Body of pancreas (tissue), 4 donors: ENCODE results near the gene PARK7.

ENCODE experiments used
- CTCF ChIP-seq, 7 experiments: fragments of 450-650 bp in 4 of 7; fragments of 200-600 bp in 3 of 7; sonication (generic) in 3 of 7; IDR thresholded peaks; one replicate each; pipeline ENCODE4 v1.5.1; 2016 to 2019; ENCODE audit warnings: antibody characterized with exemption in 7 of 7
- POLR2A ChIP-seq, 3 donors: fragments of 450-650 bp; IDR thresholded peaks; one replicate each; pipeline ENCODE4 v1.6.1; 2016; ENCODE audit warnings: antibody characterized with exemption in 3 of 3, mild to moderate bottlenecking in 2 of 3

- TF ChIP-seq POLR2A (IDR thresholded peaks at IDR 0.05): no peak
- no peak for TF ChIP-seq CTCF (IDR thresholded peaks at IDR 0.05)
These were observed 26.0 kb downstream of the PARK7 start for GRCh38 chr1:7987528-7987927.
